Measurements from ENCODE around the gene SHD.
"Not testable (repeated sequence)": the region's sequence is repeated elsewhere in the genome, so short reads cannot be mapped to it uniquely, and the experiment has no call there.

SHD gene

DNA sequence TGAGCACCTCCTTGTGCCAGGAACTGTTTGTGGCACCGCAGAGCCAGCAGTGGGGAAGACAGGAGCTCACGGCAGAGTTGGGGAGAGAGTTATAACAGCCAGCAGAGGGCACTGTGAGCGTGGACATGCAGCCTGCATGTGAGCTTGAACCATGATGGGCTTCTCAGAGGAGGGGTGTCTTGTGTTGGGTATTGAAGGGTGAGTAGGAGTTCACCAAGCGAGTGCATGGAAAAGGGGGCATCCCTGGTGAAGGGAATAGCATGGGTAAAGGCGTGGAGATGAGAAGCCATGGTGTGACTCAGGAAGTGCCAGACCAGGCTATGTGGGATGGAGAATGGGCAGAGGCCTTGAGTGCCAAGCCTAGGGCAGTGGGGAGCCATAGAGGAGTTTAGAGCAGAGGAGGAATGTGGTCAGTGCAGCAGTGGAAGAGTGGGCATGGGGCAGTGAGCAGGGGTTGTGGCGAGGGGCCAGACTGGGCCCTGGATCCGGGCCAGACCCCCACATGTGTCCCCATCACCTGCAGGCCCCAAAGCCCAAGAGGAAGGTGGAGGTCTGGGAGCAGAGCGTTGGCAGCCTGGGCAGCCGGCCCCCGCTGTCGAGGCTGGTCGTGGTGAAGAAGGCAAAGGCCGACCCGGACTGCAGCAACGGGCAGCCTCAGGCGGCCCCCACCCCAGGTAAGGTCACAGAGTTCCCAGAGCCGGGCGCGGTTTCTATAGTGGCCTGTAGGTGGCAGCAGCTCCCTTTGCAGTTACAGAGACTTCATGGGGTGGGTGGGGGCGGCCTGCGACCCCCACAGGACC is 11.8 kb upstream of the SHD start:
- DNase-seq, result peak; percentile 84

DNA sequence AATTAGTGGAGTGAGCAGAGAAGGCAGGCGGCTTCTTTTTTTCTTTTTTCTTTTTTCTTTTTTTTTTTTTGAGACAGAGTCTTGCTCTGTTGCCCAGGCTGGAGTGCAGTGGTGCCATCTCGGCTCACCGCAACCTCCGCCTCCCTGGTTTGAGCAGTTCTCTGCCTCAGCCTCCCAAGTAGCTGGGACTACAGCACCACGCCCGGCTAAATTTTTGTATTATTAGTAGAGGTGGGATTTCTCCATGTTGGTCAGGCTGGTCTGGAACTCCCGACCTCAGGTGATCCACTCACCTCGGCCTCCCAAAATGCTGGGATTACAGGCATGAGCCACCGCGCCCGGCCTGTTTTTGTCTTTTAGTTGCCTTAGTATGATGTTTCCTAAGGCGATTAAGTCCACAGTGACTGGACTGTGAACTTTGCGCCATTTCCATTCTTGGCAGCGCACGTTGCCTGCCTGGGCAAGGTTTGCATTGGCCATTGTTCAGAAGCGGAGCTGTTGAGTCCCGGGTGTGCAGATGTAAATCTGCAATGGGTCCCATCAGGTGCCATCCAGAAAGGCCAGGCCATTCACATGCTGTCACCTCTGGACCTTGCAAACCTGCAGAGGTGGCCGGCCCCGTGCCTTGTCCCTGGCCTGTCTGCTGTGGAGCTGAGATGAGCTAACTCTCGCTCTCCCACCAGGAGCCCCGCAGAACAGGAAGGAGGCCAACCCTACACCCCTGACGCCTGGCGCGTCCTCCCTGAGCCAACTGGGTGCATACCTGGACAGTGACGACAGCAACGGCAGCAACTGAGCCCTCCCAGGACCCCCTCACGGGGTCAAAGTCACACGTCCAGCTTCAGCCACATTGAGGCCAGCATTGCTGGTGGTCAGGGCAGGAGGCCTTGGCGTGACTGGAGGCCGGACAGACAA is 10.9 kb upstream of the SHD start:
- no peak for DNase-seq

DNA sequence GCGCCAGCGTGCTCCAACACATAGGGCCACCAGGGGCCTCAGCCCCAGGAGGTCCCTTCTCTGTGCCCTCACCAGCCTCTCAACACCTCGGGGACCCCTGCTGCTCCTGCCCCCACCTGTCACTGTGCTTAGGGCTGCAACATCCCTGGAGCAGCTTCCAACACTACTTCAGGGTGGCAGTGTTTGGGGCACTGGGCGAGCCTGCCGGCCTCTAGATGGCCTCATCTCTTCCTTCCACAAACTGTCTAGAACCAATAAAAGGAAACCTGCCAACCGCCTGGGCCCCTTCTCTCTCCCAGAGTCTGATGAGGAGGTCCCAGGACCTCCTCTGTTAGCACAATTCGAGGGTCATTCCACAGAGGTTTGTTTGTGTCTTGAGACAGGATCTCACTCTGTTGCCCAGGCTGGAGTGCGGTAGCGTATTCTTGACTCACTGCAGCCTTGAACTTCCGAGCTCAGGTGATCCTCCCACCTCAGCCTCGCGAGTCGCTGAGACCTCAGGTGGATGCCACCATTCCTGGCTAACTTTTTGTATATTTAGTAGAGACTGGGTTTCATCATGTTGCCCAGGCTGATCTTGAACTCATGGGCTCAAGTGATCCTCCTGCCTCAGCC is 10.1 kb upstream of the SHD start:
- DNase-seq, result no peak

DNA sequence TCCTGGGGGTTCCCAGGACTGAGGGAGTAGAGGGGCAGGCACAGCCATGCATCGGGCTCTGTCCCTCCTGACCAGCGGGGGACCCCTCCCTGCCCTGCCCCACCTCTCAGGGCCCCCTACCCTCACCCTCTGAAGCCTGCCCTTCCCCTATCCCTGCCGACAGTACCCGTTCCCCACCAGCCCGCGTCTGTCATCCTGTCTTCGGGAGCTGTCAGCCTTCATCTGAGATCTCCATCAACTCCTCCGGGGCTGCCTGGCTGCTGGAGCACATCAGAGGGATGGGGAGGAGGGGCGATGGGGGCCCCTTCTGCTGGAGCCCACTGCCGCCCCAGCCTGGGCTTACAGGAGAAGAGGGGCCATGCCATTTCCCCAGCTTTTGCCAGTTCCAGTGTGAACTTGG is 6.2 kb upstream of the SHD start:
- no peak for DNase-seq

DNA sequence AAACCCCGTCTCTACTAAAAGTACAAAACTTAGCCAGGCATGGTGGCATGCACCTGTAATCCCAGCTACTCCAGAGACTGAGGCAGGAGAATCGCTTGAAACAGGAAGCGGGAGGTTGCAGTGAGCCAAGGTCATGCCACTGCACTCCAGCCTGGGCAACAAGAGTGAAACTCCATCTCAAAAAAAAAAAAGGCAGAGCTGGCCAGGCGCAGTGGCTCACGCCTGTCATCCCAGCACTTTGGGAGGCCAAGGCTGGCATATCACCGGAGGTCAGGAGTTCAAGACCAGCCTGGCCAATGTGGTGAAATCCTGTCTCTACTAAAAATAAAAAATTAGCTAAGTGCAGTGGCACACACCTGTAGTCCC is 4.8 kb upstream of the SHD start:
- not testable (repeated sequence) for DNase-seq

DNA sequence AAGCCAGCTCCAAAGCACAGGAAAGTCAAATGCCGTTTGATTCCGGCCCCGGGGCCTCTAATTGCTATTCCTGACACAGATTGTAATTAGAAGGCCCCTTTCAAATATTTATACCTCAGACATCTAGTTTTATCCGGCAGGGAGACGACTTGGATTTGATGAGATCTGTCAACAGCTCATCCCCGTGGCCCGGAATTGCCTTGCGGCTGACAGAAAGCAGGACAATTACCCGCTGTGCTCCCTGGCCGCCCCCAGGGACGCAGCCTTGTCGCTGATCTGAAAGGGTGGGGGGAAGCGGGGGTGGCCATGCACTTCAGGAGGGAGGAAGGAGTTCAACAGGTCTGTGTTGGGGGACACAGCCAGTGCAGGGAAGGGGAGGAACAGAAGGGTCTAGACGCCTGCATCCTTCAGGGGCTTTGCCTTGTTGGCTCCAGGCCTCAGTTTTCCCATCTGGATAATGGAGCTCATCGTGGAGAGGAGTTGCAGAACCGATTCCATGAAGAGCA is 1.8 kb upstream of the SHD start:
- DNase-seq, result no peak

DNA sequence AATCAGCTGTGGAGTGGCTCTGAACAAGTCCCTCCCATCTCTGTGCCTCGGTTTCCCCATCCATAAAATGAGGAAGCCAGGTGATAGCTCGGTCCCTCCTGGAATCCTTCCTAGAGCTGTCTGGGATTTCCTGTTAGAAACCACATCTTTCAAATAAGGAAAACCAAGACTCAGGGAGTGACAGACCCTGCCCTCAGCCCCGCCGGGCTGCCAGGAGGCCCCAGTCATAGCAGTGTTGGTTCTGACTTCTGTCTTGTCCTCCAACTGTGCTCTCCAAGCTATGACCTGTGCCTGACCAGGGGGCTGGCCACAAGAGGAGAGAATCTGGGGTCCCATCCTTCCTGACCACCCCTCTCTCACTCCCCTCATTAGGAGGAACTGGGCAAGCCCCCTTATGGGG is 1.1 kb upstream of the SHD start:
- no peak for DNase-seq

DNA sequence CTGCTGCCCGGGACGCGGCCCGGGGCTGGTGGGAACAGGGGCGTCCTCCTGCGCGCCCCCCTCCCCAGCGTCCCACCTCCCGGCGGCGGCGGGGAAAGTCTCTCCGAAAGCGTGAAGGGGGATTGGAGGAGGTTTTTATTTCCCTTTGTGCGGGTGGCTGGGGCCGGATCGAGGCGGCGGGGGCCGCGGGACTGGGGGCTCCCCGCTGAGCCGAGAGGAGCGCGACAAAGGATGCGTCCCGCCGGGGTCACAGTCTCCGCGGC is 132 bp downstream of the SHD start:
- DNase-seq, result no peak

DNA sequence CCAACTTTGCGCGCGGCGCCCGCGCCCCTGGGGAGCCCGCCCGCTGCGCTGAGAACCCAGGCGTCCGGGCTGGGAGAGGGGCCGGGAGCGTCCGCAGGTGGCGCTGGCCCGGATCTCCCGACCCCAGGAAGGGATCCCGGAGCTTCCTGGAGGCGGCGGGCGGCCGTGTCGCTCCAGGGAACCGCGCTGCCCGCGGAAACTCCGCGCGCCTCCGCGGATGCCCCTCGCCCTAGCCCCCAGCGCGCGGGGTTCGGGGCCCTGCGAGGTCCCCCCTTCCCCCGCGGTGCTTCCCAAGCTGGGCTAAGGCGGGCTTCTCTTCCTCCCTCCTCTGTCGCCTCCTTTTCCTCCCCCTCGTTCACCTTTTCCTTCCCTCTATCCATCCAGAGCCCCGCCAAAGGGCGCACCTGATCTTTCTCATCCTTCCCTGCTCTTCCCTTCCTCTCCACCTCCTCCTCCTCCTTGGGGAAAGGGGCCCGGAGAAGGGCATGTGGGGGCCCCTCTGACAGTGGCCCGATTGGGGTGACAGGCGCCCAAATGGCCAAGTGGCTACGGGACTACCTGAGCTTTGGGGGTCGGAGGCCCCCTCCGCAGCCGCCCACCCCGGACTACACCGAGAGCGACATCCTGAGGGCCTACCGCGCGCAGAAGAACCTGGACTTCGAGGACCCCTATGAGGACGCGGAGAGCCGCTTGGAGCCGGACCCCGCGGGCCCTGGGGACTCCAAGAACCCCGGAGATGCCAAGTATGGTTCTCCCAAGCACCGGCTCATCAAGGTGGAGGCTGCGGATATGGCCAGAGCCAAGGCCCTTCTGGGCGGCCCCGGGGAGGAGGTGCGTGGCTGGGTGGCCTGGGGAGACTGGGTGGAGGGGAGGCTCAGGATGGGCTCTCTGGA is 710 bp downstream of the SHD start:
- no peak for DNase-seq

DNA sequence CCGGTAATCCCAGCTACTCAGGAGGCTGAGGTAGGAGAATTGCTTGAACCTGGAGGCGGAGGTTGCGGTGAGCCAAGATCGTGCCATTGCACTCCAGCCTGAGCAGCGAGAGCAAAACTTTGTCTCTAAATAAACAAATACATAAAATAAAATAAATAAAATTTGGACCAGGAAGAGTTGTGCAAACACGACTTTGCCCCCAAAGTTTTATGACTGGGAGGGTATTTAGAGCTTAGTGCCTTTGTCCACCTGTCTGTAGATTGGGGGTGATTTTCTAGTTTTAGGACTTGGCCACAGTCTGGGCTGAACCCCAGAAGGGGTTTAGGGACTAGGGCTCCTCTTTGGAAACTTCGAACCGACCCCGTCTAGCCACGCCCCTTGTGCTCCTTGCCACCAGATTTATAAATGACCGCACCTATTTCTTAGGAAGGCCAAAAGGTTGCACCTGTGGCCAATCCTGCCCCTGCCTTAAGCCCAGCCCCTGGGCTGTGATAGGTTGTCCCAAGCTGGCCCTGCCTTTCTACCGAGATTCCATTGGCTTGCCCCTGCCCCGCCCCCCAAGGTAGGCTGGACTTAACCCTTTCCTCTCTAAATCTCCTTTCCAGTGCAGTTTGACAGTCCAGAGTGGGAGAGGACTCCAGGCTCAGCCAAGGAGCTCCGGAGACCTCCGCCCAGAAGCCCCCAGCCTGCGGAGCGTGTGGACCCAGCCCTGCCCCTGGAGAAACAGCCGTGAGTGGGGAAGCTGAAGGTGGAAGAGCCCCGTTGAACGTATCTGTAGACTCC is 5.3 kb downstream of the SHD start:
- peak; percentile 14 for DNase-seq

DNA sequence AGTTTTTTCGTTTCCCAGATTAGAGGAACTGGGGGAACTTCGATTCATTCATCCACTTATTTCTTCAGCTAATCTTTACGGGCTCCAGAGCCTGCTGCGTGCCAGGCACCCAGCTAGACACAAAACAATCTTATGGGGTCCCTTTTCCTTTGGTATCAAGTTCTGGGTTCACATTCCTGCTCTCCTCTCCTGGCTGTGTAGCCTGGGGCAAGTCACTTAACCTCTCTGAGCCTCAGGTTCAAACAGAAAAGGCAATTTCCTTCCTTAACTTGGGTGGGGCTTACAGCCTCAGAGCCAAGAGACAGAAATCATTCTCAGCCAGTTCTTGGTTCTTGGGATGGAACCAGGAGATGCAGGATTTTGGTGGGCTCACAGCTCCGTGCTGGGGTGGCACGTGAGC is 5.9 kb downstream of the SHD start:
- DNase-seq, result no peak

DNA sequence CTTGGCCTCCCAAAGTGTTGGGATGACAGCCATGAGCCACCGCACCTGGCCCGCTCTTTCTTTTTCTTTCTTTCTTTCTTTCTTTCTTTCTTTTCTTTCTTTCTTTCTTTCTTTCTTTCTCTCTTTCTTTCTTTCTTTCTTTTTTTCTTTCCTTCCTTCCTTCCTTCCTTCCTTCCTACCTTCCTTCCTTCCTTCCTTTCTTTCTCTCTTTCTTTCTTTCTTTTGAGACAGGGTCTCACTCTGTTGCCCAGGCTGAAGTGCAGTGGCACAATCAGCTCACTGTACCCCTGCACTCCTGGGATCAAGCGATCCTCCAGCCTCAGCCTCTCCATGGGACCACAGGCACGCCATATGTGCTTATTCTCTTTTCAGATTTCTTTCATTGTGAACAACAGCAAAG is 7.1 kb downstream of the SHD start:
- not testable (repeated sequence) for DNase-seq

DNA sequence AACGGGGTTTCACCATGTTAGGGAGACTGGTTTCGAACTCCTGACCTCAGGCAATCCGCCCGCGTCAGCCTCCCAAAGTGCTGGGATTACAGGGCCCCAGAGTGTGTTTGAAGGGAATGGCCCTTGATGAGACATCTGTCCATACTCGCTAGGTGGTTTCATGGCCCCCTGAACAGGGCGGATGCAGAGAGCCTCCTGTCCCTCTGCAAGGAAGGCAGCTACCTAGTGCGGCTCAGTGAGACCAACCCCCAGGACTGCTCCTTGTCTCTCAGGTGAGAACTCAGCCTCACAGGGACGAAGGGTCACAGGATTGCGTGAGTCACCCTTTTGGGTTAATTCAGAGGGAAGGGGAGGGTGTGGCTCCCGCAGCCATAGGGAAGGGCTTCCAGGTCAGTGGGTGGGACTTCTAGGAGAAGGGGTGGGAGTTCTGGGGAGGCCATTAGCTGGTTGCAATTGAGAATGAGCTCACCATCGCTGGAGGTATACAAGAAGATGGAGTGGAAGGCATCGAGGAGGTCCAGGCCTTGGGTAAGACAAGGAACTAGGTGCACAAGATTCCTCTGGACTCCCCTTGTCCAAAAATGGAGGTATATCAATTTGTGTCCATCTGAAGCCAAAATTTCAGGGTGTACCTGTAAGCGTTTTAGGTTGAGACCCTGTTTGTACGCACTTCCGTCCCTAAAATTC is 9.2 kb downstream of the SHD start:
- no peak for DNase-seq

DNA sequence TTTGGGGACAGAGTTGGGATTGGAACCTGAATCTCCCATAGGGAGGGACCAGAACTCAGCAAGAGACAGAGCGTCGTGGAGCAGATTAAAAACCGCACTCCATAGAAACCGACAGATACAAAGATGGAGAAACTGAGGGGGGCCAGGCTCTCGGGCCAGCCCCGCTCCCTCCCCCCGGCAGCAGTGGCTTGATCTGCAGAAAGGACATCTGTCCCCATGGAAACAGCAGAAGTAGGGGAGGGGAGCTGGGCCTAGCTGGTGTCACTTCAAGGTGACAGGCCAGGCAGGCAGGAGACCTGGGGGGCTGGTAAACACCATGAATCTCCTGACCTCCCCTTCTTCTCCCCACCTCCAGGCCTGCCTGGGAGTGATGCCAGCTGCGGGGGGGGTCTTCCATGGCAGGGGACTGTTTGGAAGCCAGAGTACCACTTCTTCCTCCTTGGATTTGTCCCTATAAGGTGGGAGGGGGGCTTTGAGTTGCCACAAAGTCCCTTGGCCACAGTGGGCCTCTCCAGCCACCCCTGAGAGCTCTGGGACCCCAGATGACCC is 12.2 kb downstream of the SHD start:
- no peak for DNase-seq

DNA sequence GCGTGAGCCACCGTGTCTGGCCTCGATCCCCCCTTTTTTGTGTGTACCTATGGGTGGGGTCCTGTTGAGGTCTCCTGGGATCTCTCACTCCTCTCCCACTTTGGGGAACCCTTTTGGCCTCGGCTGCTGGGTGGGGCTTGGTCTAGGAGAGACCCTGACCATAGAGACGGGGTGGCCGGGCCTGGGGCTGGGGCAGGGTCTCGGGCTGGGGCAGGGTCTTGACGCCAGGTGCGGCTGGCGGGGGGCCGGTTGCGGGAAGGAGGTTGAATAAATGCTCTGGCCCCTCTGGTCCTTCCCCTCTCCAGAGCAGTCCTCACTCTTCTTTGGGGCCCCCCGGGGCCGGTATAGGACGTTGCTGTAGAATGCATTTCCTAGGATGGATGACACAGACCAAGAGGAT is 13.4 kb downstream of the SHD start:
- no peak for DNase-seq

DNA sequence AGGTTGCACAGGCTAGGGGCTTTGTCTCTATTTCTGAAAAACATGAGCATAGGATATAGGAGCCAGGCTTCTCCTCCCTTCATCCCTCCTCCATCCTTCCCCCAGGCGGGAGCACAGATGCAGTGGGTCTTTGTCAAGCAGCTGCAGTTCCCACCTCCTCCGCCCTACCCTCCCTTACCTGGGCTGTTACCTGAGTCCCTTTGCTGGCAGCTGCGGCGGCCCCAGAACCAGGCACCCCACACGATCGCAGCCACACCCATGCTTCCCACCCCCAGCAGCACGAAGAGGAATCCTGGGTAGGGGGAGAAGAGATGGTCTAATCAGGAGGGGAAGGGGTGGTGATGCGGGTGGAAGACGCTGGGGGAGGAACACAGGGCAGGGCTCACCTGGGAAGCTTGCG is 15.3 kb downstream of the SHD start:
- no peak for DNase-seq

DNA sequence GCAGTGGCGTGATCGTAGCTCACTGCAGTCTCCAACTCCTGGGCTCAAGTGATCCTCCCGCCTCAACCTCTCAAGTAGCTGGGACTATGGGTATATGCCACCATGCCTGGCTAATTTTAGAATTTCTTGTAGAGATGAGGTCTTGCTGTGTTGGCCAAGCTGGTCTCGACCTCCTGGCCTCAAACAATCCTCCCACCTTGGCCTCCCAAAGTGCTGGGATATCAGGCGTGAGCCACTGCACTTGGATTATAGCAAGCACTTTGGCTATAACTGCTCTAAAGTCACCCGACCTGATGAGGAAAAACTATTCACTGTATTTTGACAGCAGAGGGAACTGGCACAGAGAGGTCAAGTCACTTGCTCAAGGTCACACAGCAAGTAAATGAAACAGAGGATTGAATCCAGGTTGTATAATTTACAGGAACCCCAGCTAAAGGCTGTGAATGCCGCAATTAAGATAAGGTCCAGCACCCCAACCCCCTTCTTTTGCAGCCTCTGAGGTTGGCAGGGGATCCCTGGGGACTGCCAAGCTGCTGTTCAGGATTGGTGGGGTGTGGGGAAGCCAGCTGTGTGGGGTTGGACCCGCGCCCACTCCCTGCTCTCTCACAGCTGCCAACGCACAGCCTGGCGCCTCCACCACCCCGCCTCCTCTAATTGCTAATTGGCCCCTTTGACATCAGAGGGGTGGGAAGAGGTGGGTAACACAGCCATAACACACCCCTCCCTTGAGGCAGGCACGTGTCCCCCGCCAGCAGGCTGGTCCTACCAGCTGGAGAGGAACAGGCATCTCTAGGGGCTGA is 17.1 kb downstream of the SHD start:
- DNase-seq, result peak; percentile 39

DNA sequence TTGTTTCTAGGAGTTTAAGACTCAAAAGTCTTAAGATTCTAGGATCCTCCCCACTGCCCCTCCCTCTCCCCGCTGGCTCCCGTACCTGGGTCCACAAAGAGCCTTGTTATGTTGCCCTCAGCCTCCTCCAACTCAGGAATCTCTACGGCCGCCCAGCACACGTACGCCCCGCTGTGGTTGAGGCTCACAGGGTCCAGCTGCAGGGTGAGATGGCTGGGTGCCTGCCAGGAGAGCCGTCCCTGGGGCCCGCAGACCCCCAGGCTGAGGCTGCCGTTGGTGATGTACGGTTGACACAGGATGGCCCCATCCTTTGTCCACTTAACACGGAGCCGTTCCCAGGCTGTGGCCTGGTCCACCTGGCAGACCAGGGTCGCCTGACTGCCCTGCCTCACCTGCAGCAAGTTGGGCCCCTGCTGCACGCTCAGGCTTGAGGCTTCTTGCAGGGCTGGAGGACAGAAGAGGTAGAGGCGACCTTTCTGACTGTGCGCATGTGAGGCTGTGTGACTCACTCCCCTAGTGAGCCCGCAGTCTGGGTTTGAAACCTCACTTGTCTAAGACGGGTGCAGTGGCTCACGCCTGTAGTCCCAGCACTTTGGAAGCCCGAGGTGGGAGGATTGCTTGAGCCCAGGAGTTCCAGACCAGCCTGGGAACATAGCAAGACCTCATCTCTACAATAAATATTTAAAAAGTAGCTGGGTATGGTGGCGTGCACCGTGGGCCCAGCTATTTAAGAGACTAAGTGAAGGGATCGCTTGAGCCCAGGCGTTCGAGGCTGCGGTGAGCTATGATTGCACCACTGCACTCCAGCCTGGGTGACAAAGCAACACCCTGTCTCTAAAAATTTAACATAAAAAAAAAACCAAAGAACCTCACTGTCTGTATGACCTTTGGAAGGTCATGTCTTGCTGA is 19.1 kb downstream of the SHD start:
- DNase-seq, result no peak
